OCI-LY3 (cell line): Measurements from ENCODE around the gene B3GALT5.

Experiments
- H2AFZ ChIP-seq: fragments of 200-600, 300-600 bp; shearing (Covaris generic); 2 replicates; pipeline ENCODE4 v1.6.0; 2014; ENCODE audit warnings: antibody characterized with exemption, low read depth, low read length
- H3K27ac ChIP-seq: fragments of 200-600, 300-600 bp; sonication (generic); 2 replicates; pipeline ENCODE4 v1.5.1; 2014; ENCODE audit warnings: mild to moderate bottlenecking, low read length, moderate library complexity, mixed read lengths
- H3K27me3 ChIP-seq: fragments of 200-600, 300-600 bp; sonication (generic); 2 replicates; pipeline ENCODE4 v1.6.1; 2014; ENCODE audit warnings: low read depth, low read length, mixed read lengths
- H3K36me3 ChIP-seq: fragments of 200-600, 300-600 bp; sonication (generic); replicated peaks from 2 replicates; pipeline ENCODE3; 2014; ENCODE audit warnings: low read depth, low read length, mixed read lengths
- H3K4me1 ChIP-seq: fragments of 300-600, 200-600 bp; sonication (generic); 2 replicates; pipeline ENCODE4 v1.6.1; 2014; ENCODE audit warnings: low read length, mixed read lengths
- H3K4me2 ChIP-seq: fragments of 200-600, 300-600 bp; sonication (generic); 2 replicates; pipeline ENCODE4 v1.6.1; 2014; ENCODE audit warnings: low read length, mixed read lengths
- H3K4me3 ChIP-seq: fragments of 300-600, 200-600 bp; sonication (generic); 2 replicates; pipeline ENCODE4 v1.5.1; 2014; ENCODE audit warnings: antibody characterized with exemption, mild to moderate bottlenecking, low read length, moderate library complexity
- H3K79me2 ChIP-seq: fragments of 300-600, 200-600 bp; shearing (Covaris generic); 2 replicates; pipeline ENCODE4 v1.6.1; 2014; ENCODE audit warnings: mild to moderate bottlenecking, low read length, mixed read lengths
- H3K9ac ChIP-seq: fragments of 300-600, 200-600 bp; shearing (Covaris generic); 2 replicates; pipeline ENCODE4 v1.6.0; 2014; ENCODE audit warnings: mild to moderate bottlenecking, low read length, moderate library complexity
- H3K9me3 ChIP-seq: fragments of 200-600, 300-600 bp; shearing (Covaris generic); 2 replicates; pipeline ENCODE4 v1.6.1; 2014; ENCODE audit warnings: low read length, mixed read lengths; ENCODE audit not compliant: insufficient read depth
- H4K20me1 ChIP-seq: fragments of 200-600, 300-600 bp; sonication (generic); 2 replicates; pipeline ENCODE4 v1.6.1; 2016; ENCODE audit warnings: low read length, mixed read lengths; ENCODE audit not compliant: insufficient read depth
- EZH2phosphoT487 ChIP-seq: fragments of 200-600 bp; shearing (Covaris generic); IDR thresholded peaks from 2 replicates; pipeline ENCODE4 v1.6.1; 2018; ENCODE audit warnings: antibody characterized with exemption, mixed run types, low read depth
- TF ChIP-seq, protein P1 (sequence below): fragments of 200-600, 300-600 bp; sonication (generic); IDR thresholded peaks from 2 replicates; pipeline ENCODE4 v1.5.1; 2014; ENCODE audit warnings: antibody characterized with exemption, low read length, low read depth

Gene B3GALT5

GRCh38 chr21:39680216-39680615, 67.5 kb downstream of the B3GALT5 start:
- H3K4me1 ChIP-seq = no peaks in the 10 kb centered on the region
- no peak overlapping the region for H3K4me3 ChIP-seq
- H3K4me2 ChIP-seq = no peak overlapping the region
- TF ChIP-seq, protein P1, sequence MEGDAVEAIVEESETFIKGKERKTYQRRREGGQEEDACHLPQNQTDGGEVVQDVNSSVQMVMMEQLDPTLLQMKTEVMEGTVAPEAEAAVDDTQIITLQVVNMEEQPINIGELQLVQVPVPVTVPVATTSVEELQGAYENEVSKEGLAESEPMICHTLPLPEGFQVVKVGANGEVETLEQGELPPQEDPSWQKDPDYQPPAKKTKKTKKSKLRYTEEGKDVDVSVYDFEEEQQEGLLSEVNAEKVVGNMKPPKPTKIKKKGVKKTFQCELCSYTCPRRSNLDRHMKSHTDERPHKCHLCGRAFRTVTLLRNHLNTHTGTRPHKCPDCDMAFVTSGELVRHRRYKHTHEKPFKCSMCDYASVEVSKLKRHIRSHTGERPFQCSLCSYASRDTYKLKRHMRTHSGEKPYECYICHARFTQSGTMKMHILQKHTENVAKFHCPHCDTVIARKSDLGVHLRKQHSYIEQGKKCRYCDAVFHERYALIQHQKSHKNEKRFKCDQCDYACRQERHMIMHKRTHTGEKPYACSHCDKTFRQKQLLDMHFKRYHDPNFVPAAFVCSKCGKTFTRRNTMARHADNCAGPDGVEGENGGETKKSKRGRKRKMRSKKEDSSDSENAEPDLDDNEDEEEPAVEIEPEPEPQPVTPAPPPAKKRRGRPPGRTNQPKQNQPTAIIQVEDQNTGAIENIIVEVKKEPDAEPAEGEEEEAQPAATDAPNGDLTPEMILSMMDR = no peak
- TF ChIP-seq EZH2phosphoT487 = no peak
- H3K9me3 ChIP-seq = no peaks in the 10 kb centered on the region
- H3K27me3 ChIP-seq = no peaks in the 10 kb centered on the region
- H3K79me2 ChIP-seq = no peaks in the 10 kb centered on the region
- H2AFZ ChIP-seq = no peak overlapping the region
- H3K36me3 ChIP-seq = no peaks in the 10 kb centered on the region
- no peak overlapping the region for H3K9ac ChIP-seq
- no peaks in the 10 kb centered on the region for H4K20me1 ChIP-seq
- H3K27ac ChIP-seq = no peak overlapping the region

DNA sequence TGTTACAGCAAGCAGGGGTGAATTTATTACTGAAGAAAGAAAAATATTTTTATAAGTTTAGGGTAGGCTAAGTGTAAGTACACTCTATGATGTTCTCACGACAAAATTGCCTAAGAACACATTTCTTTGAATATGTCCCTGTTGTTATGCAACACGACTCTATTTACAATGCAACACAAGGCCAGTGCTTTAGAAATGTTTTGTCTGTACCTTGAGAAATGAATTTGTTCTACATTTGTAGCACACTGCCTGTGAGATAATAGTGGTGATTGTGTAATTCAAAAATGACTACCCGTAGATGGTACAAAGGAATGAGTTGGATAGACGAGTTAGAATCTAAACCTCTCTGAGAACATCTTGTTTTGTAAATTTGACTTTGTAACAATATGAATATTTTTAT, 68.5 kb downstream of the B3GALT5 start:
- Histone ChIP-seq H3K79me2 (no peaks in the 10 kb centered on the region), H4K20me1 (no peaks in the 10 kb centered on the region), H3K4me1 (no peaks in the 10 kb centered on the region), H3K27me3 (no peaks in the 10 kb centered on the region), H3K4me2 (no peak overlapping the region), H3K27ac (no peak overlapping the region), H3K4me3 (no peak overlapping the region), H3K9ac (no peak overlapping the region), H3K36me3 (no peaks in the 10 kb centered on the region), H2AFZ (no peak overlapping the region), H3K9me3 (no peaks in the 10 kb centered on the region)
- TF ChIP-seq, protein P1 = no peak
- no peak for TF ChIP-seq EZH2phosphoT487

DNA sequence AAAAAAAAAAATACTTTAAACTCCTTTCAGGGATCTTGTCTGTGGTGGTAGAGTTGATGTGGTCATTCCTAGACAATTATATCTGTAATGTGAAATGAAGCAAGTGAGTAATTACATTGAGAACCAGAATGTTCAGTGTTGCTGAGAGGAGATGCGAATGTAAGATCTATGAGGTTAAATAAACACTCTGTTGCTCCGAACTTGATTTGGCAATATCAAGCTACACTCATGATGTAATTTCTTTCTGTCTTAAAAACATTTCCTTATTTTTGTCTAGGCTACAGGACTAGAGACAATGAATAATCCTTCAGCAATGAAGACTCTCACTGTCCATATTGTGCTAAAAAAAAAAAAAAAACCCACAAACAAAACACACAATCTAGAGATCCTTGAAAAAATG, 69.1 kb downstream of the B3GALT5 start:
- TF ChIP-seq, protein P1 = no peak
- no peak for TF ChIP-seq EZH2phosphoT487
- Histone ChIP-seq H3K9ac (no peak overlapping the region), H4K20me1 (no peaks in the 10 kb centered on the region), H3K36me3 (no peaks in the 10 kb centered on the region), H3K4me1 (no peaks in the 10 kb centered on the region), H3K4me3 (no peak overlapping the region), H3K79me2 (no peaks in the 10 kb centered on the region), H3K27ac (no peak overlapping the region), H3K4me2 (no peak overlapping the region), H2AFZ (no peak overlapping the region), H3K9me3 (no peaks in the 10 kb centered on the region), H3K27me3 (no peaks in the 10 kb centered on the region)

DNA sequence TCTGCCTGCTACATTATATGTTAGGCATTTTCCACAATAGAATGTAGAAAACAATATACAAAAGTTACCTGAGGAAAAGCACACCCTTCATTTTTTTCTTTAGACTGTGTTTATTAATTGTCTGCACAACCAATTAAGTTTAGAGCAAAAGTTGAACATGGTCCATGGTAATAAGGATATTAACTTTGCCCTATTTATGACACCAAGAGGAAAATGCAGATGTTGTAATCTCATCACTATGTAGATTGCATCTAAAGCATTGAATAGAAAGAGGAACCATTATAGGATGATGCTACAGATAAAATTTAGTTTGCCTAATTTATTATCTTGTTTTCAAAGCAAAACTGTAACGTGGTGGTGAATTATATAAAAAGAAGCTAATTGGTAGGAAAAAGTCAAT, 72.5 kb downstream of the B3GALT5 start:
- H3K9me3 ChIP-seq = no peaks in the 10 kb centered on the region
- no peaks in the 10 kb centered on the region for H4K20me1 ChIP-seq
- no peak overlapping the region for H3K27ac ChIP-seq
- no peaks in the 10 kb centered on the region for H3K36me3 ChIP-seq
- no peak overlapping the region for H3K9ac ChIP-seq
- H3K4me2 ChIP-seq = no peak overlapping the region
- no peak overlapping the region for H2AFZ ChIP-seq
- no peak for TF ChIP-seq EZH2phosphoT487
- TF ChIP-seq, protein P1 = no peak
- no peaks in the 10 kb centered on the region for H3K4me1 ChIP-seq
- no peaks in the 10 kb centered on the region for H3K27me3 ChIP-seq
- H3K79me2 ChIP-seq = no peaks in the 10 kb centered on the region
- no peak overlapping the region for H3K4me3 ChIP-seq
